HEK293T (cell line): ENCODE data around the gene FOCAD.

Source experiments
- ARNT ChIP-seq: fragments of 450-650 bp; IDR thresholded peaks from 2 replicates; pipeline ENCODE4 v1.6.1; 2017; ENCODE audit warnings: mild to moderate bottlenecking
- BHLHE40 ChIP-seq: fragments of 450-650 bp; IDR thresholded peaks from 2 replicates; pipeline ENCODE4 v1.6.1; 2016; ENCODE audit warnings: mild to moderate bottlenecking, moderate library complexity, borderline replicate concordance
- ELF4 ChIP-seq: fragments of 450-650 bp; IDR thresholded peaks from 2 replicates; pipeline ENCODE4 v1.6.1; 2017; ENCODE audit warnings: antibody characterized with exemption
- FOXA1 ChIP-seq: fragments of 450-650 bp; IDR thresholded peaks from 2 replicates; pipeline ENCODE4 v1.6.1; 2016; ENCODE audit warnings: mild to moderate bottlenecking
- FOXK2 ChIP-seq: fragments of 450-650 bp; IDR thresholded peaks from 2 replicates; pipeline ENCODE4 v1.6.1; 2016; ENCODE audit warnings: mild to moderate bottlenecking
- FOXM1 ChIP-seq: fragments of 450-650 bp; IDR thresholded peaks from 2 replicates; pipeline ENCODE4 v1.6.1; 2017; ENCODE audit warnings: mild to moderate bottlenecking, borderline replicate concordance
- L3MBTL2 ChIP-seq: fragments of 450-650 bp; conservative IDR thresholded peaks from 2 replicates; pipeline ENCODE4 v1.6.1; 2016; ENCODE audit warnings: mild to moderate bottlenecking
- LEF1 ChIP-seq: fragments of 450-650 bp; IDR thresholded peaks from 2 replicates; pipeline ENCODE4 v1.6.1; 2017; ENCODE audit warnings: mild to moderate bottlenecking, borderline replicate concordance
- NFRKB ChIP-seq: fragments of 450-650 bp; IDR thresholded peaks from 2 replicates; pipeline ENCODE4 v1.6.1; 2016; ENCODE audit warnings: mild to moderate bottlenecking, moderate library complexity
- SP1 ChIP-seq: fragments of 450-650 bp; IDR thresholded peaks from 2 replicates; pipeline ENCODE4 v1.6.1; 2017
- SUZ12 ChIP-seq: fragments of 450-650 bp; IDR thresholded peaks from 2 replicates; pipeline ENCODE4 v1.6.1; 2016; ENCODE audit warnings: mild to moderate bottlenecking
- TARDBP ChIP-seq: fragments of 450-650 bp; IDR thresholded peaks from 2 replicates; pipeline ENCODE4 v1.6.1; 2016
- ZNF384 ChIP-seq: fragments of 450-650 bp; IDR thresholded peaks from 2 replicates; pipeline ENCODE4 v1.6.1; 2016
- TF ChIP-seq, protein P1 (sequence below): fragments of 450-650 bp; IDR thresholded peaks from 2 replicates; pipeline ENCODE4 v1.6.1; 2016

DNA sequence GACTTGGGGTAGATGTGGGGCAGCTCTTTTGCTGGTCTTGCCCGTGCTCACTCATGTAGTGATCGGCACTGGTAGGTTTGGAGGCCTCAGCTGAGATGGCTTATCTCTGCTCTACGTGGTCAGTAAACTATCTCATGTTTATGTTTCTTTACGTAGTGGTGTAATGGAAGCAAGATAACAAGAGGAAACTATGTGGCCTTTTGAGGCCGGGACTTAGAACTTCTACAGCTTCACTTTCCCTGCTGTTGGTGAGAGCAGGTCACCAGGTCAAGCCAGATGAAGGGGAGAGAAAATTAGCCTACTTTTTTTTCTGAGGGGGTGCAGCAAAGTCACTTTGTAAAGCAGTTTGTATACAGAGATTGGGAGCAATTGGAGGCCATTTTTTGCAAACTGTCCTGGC lies 8.5 kb downstream of the FOCAD start:
- TF ChIP-seq L3MBTL2: no peak
- TF ChIP-seq BHLHE40: no peak
- no peak for TF ChIP-seq FOXM1
- no peak for TF ChIP-seq FOXK2
- no peak for TF ChIP-seq SP1
- no peak for TF ChIP-seq TARDBP
- no peak for TF ChIP-seq LEF1
- TF ChIP-seq ELF4: no peak
- no peak for TF ChIP-seq SUZ12
- no peak for TF ChIP-seq ZNF384
- TF ChIP-seq, protein P1, sequence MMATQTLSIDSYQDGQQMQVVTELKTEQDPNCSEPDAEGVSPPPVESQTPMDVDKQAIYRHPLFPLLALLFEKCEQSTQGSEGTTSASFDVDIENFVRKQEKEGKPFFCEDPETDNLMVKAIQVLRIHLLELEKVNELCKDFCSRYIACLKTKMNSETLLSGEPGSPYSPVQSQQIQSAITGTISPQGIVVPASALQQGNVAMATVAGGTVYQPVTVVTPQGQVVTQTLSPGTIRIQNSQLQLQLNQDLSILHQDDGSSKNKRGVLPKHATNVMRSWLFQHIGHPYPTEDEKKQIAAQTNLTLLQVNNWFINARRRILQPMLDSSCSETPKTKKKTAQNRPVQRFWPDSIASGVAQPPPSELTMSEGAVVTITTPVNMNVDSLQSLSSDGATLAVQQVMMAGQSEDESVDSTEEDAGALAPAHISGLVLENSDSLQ: no peak
- no peak for TF ChIP-seq ARNT
- TF ChIP-seq NFRKB: no peak
- no peak for TF ChIP-seq FOXA1
